Ovary (tissue), 3 donors: ENCODE results near the gene TRAF3.

Experiments
- EP300 ChIP-seq: sonication (generic); formaldehyde crosslinking; IDR thresholded peaks from one replicate; pipeline ENCODE4 v1.6.1; 2017; ENCODE audit warnings: antibody characterized with exemption
- POLR2A ChIP-seq: fragments of 450-650 bp; IDR thresholded peaks from one replicate; pipeline ENCODE4 v1.6.1; 2017; ENCODE audit warnings: antibody characterized with exemption, mild to moderate bottlenecking, moderate library complexity
- TF ChIP-seq, protein P1 (sequence below), 3 donors: fragments of 450-650 bp in 2 of 3; fragments of 200-600 bp in 1 of 3; IDR thresholded peaks; one replicate each; pipeline versions ENCODE4 v1.5.1 to v1.8.0; 2016 to 2022; ENCODE audit warnings: antibody characterized with exemption in 3 of 3, mild to moderate bottlenecking in 1 of 3
- donor health status: DM: no; HTN: no; CAD: no.

DNA sequence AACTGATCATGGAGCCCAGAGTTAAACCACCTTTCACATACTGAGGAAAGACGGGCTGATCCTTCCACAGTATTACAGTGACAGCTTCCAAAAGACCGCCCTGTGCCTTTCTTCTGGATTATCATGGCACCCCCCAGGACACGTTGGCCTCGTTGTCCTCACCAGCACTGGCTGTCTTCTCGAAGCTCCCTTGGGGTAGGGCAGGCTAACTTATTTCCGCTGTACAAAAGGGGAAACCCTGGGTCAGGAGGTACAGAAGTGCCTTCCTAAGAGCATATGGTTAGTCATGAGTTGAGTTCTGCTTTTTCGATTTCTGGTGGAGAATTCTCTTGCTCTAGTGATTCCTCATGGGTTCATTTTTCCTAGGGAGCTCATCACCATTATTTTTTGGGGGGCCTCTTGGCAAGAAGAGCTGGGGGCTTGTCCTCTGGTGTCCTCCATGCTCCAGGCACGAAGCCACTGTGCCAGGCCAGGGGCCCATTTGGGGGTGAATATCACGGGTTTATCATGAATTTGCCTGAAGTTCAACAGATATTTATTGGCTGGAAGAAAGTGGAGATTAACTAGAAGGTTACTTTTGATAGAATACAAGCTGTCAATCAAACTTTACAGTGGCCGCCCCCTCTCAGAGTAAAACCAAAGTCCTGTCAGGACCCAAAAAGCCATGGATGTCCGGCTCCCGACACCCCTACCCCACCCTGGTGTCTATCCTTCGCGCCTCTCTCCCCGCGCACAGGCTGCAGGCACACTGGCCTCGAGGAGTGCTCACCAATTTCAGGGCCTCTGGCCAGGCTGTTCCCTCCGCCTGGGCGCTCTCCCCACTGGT lies 8.8 kb upstream of the TRAF3 start:
- TF ChIP-seq, protein P1, sequence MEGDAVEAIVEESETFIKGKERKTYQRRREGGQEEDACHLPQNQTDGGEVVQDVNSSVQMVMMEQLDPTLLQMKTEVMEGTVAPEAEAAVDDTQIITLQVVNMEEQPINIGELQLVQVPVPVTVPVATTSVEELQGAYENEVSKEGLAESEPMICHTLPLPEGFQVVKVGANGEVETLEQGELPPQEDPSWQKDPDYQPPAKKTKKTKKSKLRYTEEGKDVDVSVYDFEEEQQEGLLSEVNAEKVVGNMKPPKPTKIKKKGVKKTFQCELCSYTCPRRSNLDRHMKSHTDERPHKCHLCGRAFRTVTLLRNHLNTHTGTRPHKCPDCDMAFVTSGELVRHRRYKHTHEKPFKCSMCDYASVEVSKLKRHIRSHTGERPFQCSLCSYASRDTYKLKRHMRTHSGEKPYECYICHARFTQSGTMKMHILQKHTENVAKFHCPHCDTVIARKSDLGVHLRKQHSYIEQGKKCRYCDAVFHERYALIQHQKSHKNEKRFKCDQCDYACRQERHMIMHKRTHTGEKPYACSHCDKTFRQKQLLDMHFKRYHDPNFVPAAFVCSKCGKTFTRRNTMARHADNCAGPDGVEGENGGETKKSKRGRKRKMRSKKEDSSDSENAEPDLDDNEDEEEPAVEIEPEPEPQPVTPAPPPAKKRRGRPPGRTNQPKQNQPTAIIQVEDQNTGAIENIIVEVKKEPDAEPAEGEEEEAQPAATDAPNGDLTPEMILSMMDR (IDR thresholded peaks at IDR 0.05) = no peak
- TF ChIP-seq POLR2A (no peak), EP300 (no peak)
